Adrenal gland (tissue), 5 donors: ENCODE data around the gene RPL3.

Experiments used
- CTCF ChIP-seq, 6 experiments: fragments of 450-650 bp in 4 of 6; fragments of 200-600 bp in 2 of 6; sonication (generic) in 1 of 6; IDR thresholded peaks; 1 replicate in 5 of 6; 2 replicates in 1 of 6; pipeline versions ENCODE4 v1.5.1 to v1.8.0; 2016 to 2021; ENCODE audit warnings: antibody characterized with exemption in 6 of 6, mild to moderate bottlenecking in 2 of 6, moderate library complexity in 1 of 6
- POLR2A ChIP-seq, 2 donors: fragments of 450-650 bp; IDR thresholded peaks; one replicate each; pipeline ENCODE4 v1.6.1; 2017; ENCODE audit warnings: antibody characterized with exemption in 2 of 2, mild to moderate bottlenecking in 2 of 2, moderate library complexity in 1 of 2
- donor health status: DM: no; HTN: no; CAD: no.

DNA sequence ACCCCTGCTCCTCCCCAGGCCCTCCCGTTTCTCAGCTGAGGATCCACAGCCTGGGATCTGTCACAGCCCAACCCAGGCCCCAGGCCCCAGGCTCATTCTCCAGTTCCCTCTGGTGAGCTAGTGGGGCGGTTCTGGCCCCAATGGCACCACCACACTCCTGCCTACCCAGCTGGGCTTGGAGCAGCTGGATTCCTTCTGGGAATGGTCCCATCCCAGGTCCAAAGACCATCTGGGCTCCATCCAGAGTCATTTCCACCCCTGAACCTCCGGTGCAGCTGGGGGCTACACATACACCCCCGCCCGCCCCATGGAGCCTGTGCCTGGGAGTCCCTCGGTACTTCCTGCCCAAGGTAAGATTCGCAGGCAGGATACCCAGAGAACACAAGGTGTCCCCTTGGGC lies 39.2 kb downstream of the RPL3 start:
- TF ChIP-seq CTCF (IDR thresholded peaks at IDR 0.05) (no peak), POLR2A (IDR thresholded peaks at IDR 0.05) (no peak)
